ENCODE results near the gene MYO1D.

MYO1D gene

DNA sequence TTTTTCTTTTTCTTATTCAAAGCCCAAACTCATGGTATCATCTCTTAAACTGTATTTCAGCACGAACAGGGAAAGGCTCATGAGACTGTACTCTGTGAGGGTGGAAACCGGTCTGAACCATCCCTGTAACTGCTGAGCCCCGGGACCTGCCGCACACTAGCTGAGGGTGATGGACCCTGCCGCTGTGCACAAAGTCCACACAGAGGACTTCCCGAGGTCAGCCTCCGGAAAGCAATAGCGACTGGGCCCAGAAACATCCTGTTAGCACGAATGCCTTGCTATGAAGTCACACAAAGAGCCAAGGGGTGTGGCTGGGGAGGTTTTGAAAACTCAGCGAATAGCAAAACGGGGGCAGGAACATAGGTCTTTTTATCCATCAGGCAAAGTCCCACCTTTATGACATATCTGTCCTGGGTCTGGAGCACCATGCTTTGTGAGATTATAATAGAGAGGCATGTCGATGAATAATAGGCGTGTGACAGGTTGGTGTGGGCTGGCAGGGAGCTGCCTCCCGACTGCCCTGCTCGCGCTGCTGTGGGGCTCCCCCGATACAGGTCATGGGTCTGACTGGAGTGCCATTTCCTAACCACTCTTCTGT, 356.7 kb downstream of the MYO1D start:
- DNase-seq, result no peak

DNA sequence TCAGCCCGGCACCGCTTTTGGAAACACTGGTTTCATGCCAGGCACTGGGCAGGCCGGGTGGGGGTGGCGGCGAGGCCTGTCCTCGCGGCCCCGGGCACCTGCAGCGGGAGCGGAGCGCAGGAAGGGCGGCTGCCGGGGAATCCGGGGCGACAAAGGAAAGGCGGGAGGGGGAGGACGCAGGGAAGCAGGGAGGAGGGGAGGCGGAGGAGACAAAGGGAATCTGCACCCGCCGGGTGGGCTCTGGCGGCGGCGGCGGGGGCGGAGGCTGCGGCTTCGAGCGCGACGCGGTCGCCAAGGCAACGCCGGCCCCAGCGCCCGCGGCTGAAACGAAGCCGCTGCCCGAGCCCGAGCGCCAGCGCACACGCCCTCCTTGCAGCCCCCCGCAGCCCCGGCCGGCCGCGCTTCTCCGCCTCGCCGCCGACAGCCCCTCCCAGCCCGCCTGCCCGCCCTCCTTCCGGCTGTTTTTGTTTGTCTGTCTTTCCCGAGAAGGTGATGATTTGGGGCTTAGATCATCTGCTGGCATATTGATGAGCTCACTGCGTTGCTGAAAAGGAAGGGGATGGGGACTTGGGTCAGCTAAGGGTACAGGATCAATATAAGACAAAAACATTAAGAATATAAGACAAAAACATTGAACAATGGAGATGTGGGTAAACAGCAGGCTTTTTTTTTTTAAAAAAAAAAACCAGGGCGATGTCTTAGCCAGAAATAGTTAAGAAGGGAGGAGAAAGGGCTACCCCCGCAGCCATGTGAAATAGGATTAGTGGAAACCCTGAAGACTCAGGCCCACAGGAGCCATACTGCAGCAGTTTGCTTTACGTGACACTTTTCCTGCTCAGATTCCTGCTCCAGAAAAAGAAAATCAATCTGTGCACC, 357.5 kb downstream of the MYO1D start:
- peak; percentile 16 for DNase-seq

DNA sequence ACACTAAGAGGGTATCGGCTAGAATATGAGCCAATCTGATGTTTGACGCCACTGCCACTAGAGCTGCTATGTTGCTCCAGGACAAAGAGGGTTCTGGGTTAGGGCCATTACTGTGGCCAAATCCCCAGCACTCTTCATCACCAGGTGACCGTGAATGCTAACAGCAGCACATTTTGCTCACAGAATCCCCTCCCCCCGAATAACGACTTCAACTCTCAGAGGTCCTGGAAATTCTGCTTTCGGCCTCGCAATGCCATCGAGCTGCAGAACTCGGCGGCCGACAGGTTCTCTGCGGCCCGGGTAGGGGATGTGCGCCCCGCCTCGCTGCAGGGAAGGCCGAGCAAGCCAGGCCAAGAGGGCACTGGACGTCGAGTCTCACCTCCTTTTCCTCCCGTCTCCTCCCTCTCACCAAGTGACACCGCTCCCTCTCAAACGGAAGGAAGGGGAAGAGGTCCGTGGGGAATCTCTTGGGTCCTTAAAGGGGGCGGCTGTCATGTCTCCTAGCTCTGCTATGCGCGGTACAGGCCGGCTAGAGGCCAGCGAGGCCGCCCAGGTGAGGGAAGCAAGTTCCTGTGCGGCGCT, 358.2 kb downstream of the MYO1D start:
- DNase-seq, result no peak

DNA sequence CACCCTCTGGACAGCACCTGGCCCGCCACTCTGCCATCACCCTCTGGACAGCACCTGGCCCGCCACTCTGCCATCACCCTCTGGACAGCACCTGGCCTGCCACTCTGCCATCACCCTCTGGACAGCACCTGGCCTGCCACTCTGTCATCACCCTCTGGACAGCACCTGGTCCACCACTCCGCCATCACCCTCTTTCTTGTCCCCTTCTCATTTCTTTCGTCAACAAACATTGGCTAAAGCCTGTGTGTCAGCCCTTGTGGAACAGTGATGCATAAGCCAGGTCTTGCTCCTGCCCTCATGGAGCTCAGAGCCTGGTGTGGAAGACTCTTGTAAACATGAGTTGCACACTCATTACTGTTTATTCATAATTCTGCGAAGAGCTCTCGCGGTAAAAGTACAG, 358.9 kb downstream of the MYO1D start:
- no peak for DNase-seq

- DNase-seq, result no peak
These were observed 359.8 kb downstream of the MYO1D start for GRCh38 chr17:32516940-32517701.

GRCh38 chr17:32516450-32516849, 360.5 kb downstream of the MYO1D start:
- DNase-seq, result no peak

GRCh38 chr17:32515677-32516383, 361.1 kb downstream of the MYO1D start:
- no peak for DNase-seq

- no peak for DNase-seq
These were observed 362.3 kb downstream of the MYO1D start for GRCh38 chr17:32514606-32515005.

GRCh38 chr17:32513579-32513978, 363.3 kb downstream of the MYO1D start:
- no peak for DNase-seq

DNA sequence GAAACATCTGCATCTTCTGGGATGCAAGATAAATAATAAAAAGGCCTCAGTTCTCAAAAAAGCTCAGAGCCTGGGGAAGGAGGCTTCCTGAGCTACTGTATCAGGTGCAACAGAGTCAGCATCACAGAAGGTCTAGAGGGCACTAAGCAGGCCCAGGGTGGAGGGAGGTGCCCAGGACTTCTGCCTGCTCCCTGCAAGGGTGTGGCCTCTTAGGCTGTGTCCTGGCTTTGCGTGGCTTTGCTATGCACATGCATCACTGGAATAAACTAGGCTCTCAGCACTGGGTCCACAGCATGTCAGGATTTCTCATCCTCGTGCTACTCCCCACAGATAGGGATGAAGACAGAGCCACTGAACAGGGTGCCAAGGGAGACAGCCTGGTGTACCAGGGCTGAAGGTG, 364.6 kb downstream of the MYO1D start:
- no peak for DNase-seq

GRCh38 chr17:32510466-32510865, 366.5 kb downstream of the MYO1D start:
- DNase-seq, result no peak

- no peak for DNase-seq
These were observed 368.0 kb downstream of the MYO1D start for GRCh38 chr17:32508926-32509325.

DNA sequence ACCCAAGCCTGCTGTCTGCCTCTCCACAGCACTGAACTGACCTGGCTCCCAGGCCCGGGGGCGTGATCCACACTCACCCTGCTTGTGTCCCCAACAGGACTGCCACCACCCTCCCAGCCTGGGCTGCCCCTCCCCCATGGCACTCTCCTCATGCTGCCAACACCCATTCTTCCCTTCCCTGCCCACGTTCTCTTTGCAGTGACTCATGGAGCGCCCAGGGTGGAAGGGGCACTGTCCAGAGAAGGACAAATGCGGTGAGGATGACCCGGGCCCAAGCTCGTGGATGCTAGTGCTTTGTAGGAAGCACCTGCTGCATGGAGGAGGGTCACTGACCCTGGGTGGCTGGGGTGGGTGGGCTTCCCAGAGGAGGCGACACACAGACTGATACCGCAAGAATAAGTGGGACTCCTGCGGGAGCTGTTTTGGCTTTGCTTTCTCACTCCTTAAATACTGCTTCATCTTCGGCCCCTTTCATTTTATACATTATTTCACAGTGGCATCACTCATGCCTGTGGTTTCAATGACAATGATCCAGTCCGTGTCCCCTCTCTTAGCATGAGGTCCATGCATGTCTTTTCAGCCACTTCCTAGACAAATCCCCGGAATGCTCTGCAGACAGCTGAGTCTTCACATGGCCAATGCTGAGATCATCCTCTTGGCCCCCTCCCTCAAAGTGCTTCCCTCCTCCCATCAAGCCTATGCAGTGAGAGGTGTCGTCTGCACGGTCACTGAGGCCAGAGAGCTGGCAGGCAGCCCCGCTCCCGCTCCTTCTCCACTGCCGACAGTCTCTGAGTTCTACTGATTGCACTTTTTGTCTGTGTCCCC, 372.5 kb downstream of the MYO1D start:
- DNase-seq, result no peak

- no peak for DNase-seq
These were observed 373.4 kb downstream of the MYO1D start for GRCh38 chr17:32503251-32504165.

DNA sequence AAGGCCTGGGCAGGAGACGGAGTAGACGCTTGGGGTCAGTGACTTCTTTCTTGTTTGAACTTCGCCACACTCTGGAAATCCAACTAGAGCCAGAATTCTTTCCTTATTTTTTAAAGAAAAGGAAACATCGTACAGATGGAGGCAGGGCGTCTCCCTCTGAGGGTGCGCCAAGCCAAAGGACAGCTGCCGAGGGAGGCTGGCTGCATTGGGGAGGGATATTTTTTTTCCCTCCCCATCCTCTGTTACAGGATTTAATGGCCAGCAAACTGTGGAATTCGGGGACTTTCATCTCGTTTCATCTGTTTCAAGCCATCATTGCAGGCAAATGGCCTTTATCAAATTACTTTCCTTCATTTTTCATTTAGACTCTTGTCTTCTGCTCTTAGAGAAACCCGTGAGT, 374.2 kb downstream of the MYO1D start:
- DNase-seq, result no peak

DNA sequence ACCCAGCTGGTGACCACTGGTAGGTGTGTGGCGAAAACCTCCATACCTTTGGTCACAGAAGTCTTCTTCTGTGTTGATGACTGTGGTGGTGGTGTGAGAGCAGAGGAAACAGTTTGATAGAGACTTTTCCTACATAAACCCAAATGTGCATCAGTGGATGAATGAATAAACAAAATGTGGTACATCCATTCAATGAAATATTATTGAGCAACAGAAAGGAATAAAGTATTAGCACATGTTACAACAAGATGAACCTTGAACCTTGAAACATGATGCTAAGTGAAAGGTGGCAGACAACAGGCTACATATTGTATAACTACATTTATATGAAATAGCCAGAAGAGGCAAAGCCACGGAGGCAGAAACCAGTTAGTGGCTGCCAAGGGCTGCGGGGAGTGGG, 374.9 kb downstream of the MYO1D start:
- DNase-seq, result no peak

- no peak for DNase-seq
These were observed 378.5 kb downstream of the MYO1D start for GRCh38 chr17:32498391-32498790.

DNA sequence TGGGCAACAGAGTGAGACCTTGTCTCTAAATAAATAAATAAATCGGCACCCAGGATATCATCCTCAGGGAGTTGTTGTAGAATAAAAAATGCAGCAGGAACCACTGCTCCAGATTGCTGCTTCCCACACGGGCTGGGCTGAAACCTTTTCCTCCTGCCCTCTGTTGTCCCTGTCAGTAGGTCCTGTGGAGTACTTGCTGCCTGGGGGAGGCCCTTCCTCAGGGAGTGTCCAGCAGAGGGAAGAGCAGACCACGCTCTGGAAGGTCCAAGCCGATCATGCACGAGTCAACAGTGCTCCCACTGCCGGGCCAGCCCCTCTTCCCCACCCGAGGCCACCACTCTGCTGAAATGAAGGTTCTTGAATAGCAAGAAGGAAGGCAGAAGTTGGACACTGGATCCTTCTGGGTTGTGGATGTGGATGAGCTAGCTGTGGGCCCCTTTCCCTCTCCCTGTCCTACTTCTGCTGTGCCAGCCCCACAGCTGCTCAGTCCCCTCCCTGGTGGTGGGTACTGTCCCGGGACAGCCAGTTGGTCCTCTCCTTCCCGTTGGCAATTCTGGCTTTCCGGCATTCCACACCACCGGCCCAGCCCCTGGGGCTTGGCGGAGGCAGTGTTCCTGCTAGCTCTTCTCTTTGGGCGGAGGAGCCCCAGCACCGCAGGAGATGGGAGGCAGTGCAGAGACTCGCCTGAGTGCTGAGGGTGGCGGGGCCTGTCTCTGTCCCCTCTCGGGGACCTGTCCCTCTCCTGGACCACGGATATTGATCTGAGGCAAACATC, 379.3 kb downstream of the MYO1D start:
- no peak for DNase-seq

DNA sequence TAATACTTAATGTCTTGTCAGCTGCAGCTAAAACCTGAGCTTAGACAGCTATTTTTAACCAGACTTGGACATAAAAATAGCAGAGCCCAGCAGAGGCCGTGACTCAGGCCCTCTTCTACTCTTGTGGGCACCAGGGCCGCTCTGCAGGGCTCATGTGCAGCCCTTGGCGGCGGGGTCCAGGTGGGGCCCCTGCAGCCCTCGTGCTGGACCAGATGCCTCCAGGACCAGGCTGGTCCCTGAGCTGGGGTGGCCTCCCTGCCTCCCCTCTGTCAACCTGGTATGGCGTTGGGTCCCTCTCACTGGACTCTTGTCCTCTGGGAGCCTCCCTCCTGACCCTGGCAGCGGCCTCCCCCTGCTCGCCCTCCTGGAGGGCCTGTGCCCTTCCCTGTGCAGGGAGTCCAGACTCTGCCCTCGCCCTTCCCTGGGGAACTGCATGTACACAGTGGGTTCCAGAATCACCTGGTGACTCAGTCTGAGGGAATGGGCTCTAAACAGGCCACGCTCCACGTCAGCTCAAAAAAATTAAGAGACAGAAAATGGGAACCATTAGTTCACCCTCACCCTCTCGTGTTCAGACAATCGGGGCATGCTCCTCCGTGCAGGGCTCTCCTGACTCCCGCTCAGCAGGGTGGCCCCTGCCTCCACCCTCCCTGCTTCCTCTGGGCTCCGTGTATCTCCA, 380.4 kb downstream of the MYO1D start:
- DNase-seq, result peak; percentile 85

Measured in T1000 (cell line).